Activated CD4-positive, alpha-beta memory T cell treated with anti-CD3 and anti-CD28 coated beads for 36 hours (primary cell): Measurements from ENCODE around the gene CREB3L2. TPM values are rescaled to one million over a fixed set of nuclear protein-coding genes. Genes with fewer than 3 reads are reported as not detected.

Experiments used
- CTCF ChIA-PET: fragments of 350-600 bp; sonication (Branson Sonifier 250); formaldehyde crosslinking; loops from one replicate; lab custom pipeline; 2021; ENCODE audit warnings: antibody characterized with exemption, inconsistent platforms; lab: Charles Lee
- POLR2A ChIA-PET: fragments of 350-600 bp; sonication (Branson Sonifier 250); formaldehyde crosslinking; loops from one replicate; lab custom pipeline; 2021; ENCODE audit warnings: antibody characterized with exemption; lab: Charles Lee
- DNase-seq: peaks from one replicate; pipeline ENCODE4 v3.0.0-alpha.2; 2020
- H3K27ac Mint-ChIP-seq: one replicate; pipeline ENCODE4 v1.8.0; 2021; ENCODE audit warnings: mixed read lengths
- H3K27me3 Mint-ChIP-seq: one replicate; pipeline ENCODE4 v1.8.0; 2021; ENCODE audit warnings: mixed read lengths
- H3K36me3 Mint-ChIP-seq: one replicate; pipeline ENCODE4 v1.8.0; 2021; ENCODE audit warnings: mixed read lengths
- H3K4me1 Mint-ChIP-seq: one replicate; pipeline ENCODE4 v1.8.0; 2021; ENCODE audit warnings: low read depth, mixed read lengths
- H3K4me3 Mint-ChIP-seq: one replicate; pipeline ENCODE4 v1.8.0; 2021; ENCODE audit warnings: mild to moderate bottlenecking, mixed read lengths
- H3K9me3 Mint-ChIP-seq: one replicate; pipeline ENCODE4 v1.8.0; 2021; ENCODE audit warnings: mixed read lengths
- intact Hi-C: fragments of 100-400 bp; cut with micrococcal nuclease; formaldehyde crosslinking; loops from one replicate; pipeline ENCODE4 v1.15.1; 2023
- total RNA-seq, 2 experiments: library from RNA; stranded (reverse); gene quantifications; one replicate each; pipeline ENCODE4 v1.2.3, GENCODE V29; 2021

Gene CREB3L2
- total RNA-seq, 2 experiments from 2014 or later, result 36.1 to 39.4 TPM

- no peaks in the 10 kb centered on the region for H3K9me3 Mint-ChIP-seq
- H3K27me3 Mint-ChIP-seq, result peaks cover 21% of the 10 kb centered on the region
- peaks cover 17% of the 10 kb centered on the region for H3K4me1 Mint-ChIP-seq
- H3K4me3 Mint-ChIP-seq, result no peak overlapping the region
- CTCF ChIA-PET, result interaction anchor here (0.8 kb wide), 1 partner anchor 194 kb away, joined by 3 read pairs; no protein-coding TSS in a partner anchor
- POLR2A ChIA-PET, result no interaction called here
- DNase-seq, result no peak
- H3K27ac Mint-ChIP-seq, result no peak overlapping the region
- no peaks in the 10 kb centered on the region for H3K36me3 Mint-ChIP-seq
- intact Hi-C loops, result no loop called here
Observed at GRCh38 chr7:137850571-137850970, 151.3 kb downstream of the CREB3L2 start.

GRCh38 chr7:137848095-137848494 is 153.8 kb downstream of the CREB3L2 start:
- no peak for DNase-seq
- ChIA-PET CTCF (no interaction called here), POLR2A (no interaction called here)
- Mint-ChIP-seq H3K36me3 (no peaks in the 10 kb centered on the region), H3K4me3 (no peak overlapping the region), H3K9me3 (no peaks in the 10 kb centered on the region), H3K4me1 (peaks cover 17% of the 10 kb centered on the region), H3K27ac (no peak overlapping the region), H3K27me3 (peaks cover 41% of the 10 kb centered on the region)
- intact Hi-C loops, result loop anchor here (5.0 kb wide), 1 partner anchor 49 kb away; no protein-coding TSS in a partner anchor

- Mint-ChIP-seq H3K27me3 (peaks cover 45% of the 10 kb centered on the region), H3K36me3 (no peaks in the 10 kb centered on the region), H3K4me1 (peaks cover 17% of the 10 kb centered on the region), H3K4me3 (no peak overlapping the region), H3K27ac (no peak overlapping the region), H3K9me3 (no peaks in the 10 kb centered on the region)
- ChIA-PET CTCF (no interaction called here), POLR2A (no interaction called here)
- intact Hi-C loops, result loop anchor here (5.0 kb wide), 1 partner anchor 50 kb away; no protein-coding TSS in a partner anchor
- no peak for DNase-seq
Observed at GRCh38 chr7:137847568-137848050, 154.3 kb downstream of the CREB3L2 start.

- H3K36me3 Mint-ChIP-seq, result no peaks in the 10 kb centered on the region
- intact Hi-C loops, result loop anchor here (5.0 kb wide), 1 partner anchor 50 kb away; no protein-coding TSS in a partner anchor
- H3K4me1 Mint-ChIP-seq, result peaks cover 17% of the 10 kb centered on the region
- peak within 1 kb of the TSS; percentile 61 for H3K4me3 Mint-ChIP-seq
- DNase-seq, result peak; percentile 18
- H3K27ac Mint-ChIP-seq, result no peak within 1 kb of the TSS
- POLR2A ChIA-PET, result interaction anchor here (0.9 kb wide), 1 partner anchor 13 kb away, joined by 3 read pairs; no protein-coding TSS in a partner anchor
- CTCF ChIA-PET, result interaction anchor here (1.3 kb wide), 1 partner anchor 191 kb away, joined by 3 read pairs; no protein-coding TSS in a partner anchor
- peaks cover 48% of the 10 kb centered on the region for H3K27me3 Mint-ChIP-seq
- H3K9me3 Mint-ChIP-seq, result no peaks in the 10 kb centered on the region
Observed at GRCh38 chr7:137846827-137847567, 154.9 kb downstream of the CREB3L2 start, which contains the start of gene DGKI. TSS of gene DGKI (minus strand) at chr7:137846974.

GRCh38 chr7:137846549-137846826 is 155.4 kb downstream of the CREB3L2 start:
- Mint-ChIP-seq H3K4me1 (peaks cover 15% of the 10 kb centered on the region), H3K36me3 (no peaks in the 10 kb centered on the region), H3K9me3 (no peaks in the 10 kb centered on the region), H3K27me3 (peaks cover 53% of the 10 kb centered on the region), H3K4me3 (no peak overlapping the region), H3K27ac (no peak overlapping the region)
- ChIA-PET CTCF (interaction anchor here (1.3 kb wide), 1 partner anchor 190 kb away, joined by 3 read pairs; no protein-coding TSS in a partner anchor), POLR2A (interaction anchor here (0.9 kb wide), 1 partner anchor 12 kb away, joined by 3 read pairs; no protein-coding TSS in a partner anchor)
- intact Hi-C loops, result loop anchor here (5.0 kb wide), 1 partner anchor 51 kb away; no protein-coding TSS in a partner anchor
- no peak for DNase-seq

- H3K4me3 Mint-ChIP-seq, result no peak overlapping the region
Observed at GRCh38 chr7:137844677-137845425, 157.0 kb downstream of the CREB3L2 start.

GRCh38 chr7:137839903-137840779 is 161.7 kb downstream of the CREB3L2 start:
- ChIA-PET CTCF (interaction anchor here (2.2 kb wide), 1 partner anchor 183 kb away, joined by 5 read pairs; no protein-coding TSS in a partner anchor), POLR2A (no interaction called here)
- no peak for DNase-seq
- intact Hi-C loops, result no loop called here
- H3K27me3 Mint-ChIP-seq, result peaks cover 42% of the 10 kb centered on the region
- H3K9me3 Mint-ChIP-seq, result no peaks in the 10 kb centered on the region
- no peaks in the 10 kb centered on the region for H3K36me3 Mint-ChIP-seq
- H3K4me3 Mint-ChIP-seq, result no peak overlapping the region
- no peak overlapping the region for H3K27ac Mint-ChIP-seq
- no peaks in the 10 kb centered on the region for H3K4me1 Mint-ChIP-seq

More at GRCh38 chr7:137844677-137845425, 157.0 kb downstream of the CREB3L2 start:
- Mint-ChIP-seq H3K9me3 (no peaks in the 10 kb centered on the region), H3K27ac (no peak overlapping the region), H3K27me3 (peaks cover 58% of the 10 kb centered on the region), H3K36me3 (no peaks in the 10 kb centered on the region), H3K4me1 (peaks cover 5% of the 10 kb centered on the region)
- no peak for DNase-seq
- intact Hi-C loops, result loop anchor here (5.0 kb wide), 1 partner anchor 52 kb away; no protein-coding TSS in a partner anchor
- POLR2A ChIA-PET, result no interaction called here
- CTCF ChIA-PET, result interaction anchor here (1.0 kb wide), 2 partner anchors 60 to 239 kb away, joined by 3 read pairs; no protein-coding TSS in a partner anchor

- H3K36me3 Mint-ChIP-seq, result no peaks in the 10 kb centered on the region
- H3K27me3 Mint-ChIP-seq, result peaks cover 32% of the 10 kb centered on the region
- DNase-seq, result no peak
- H3K27ac Mint-ChIP-seq, result no peak overlapping the region
- H3K4me3 Mint-ChIP-seq, result no peak overlapping the region
- H3K4me1 Mint-ChIP-seq, result no peaks in the 10 kb centered on the region
- intact Hi-C loops, result no loop called here
- ChIA-PET CTCF (interaction anchor here (0.9 kb wide), 1 partner anchor 132 kb away, joined by 3 read pairs; no protein-coding TSS in a partner anchor), POLR2A (no interaction called here)
- no peaks in the 10 kb centered on the region for H3K9me3 Mint-ChIP-seq
Observed at GRCh38 chr7:137838706-137839315, 163.1 kb downstream of the CREB3L2 start.

GRCh38 chr7:137836541-137836940 is 165.3 kb downstream of the CREB3L2 start:
- no peaks in the 10 kb centered on the region for H3K4me1 Mint-ChIP-seq
- H3K9me3 Mint-ChIP-seq, result peaks cover 20% of the 10 kb centered on the region
- H3K36me3 Mint-ChIP-seq, result no peaks in the 10 kb centered on the region
- intact Hi-C loops, result no loop called here
- POLR2A ChIA-PET, result no interaction called here
- peaks cover 18% of the 10 kb centered on the region for H3K27me3 Mint-ChIP-seq
- no peak for DNase-seq
- no peak overlapping the region for H3K4me3 Mint-ChIP-seq
- H3K27ac Mint-ChIP-seq, result no peak overlapping the region
- CTCF ChIA-PET, result no interaction called here

GRCh38 chr7:137836113-137836509 is 165.8 kb downstream of the CREB3L2 start:
- H3K9me3 Mint-ChIP-seq, result peaks cover 23% of the 10 kb centered on the region
- no peak for DNase-seq
- ChIA-PET POLR2A (no interaction called here), CTCF (no interaction called here)
- H3K27ac Mint-ChIP-seq, result no peak overlapping the region
- H3K4me3 Mint-ChIP-seq, result no peak overlapping the region
- H3K36me3 Mint-ChIP-seq, result no peaks in the 10 kb centered on the region
- intact Hi-C loops, result no loop called here
- peaks cover 17% of the 10 kb centered on the region for H3K27me3 Mint-ChIP-seq
- no peaks in the 10 kb centered on the region for H3K4me1 Mint-ChIP-seq
